Uterus (tissue), 4 donors: ENCODE data around the gene NEDD1. TPM values are rescaled to one million over a fixed set of nuclear protein-coding genes. Genes with fewer than 3 reads are reported as not detected.

Experiments
- DNase-seq, 2 donors: peaks; one replicate each; pipeline ENCODE4 v3.0.0-alpha.2; 2019 to 2020
- H3K27ac ChIP-seq, 2 donors: fragments of 200-600 bp; sonication (generic); 1 replicate in 1 of 2; 2 replicates in 1 of 2; pipeline ENCODE4 v1.5.1; 2016 to 2018
- H3K27me3 ChIP-seq, 2 donors: fragments of 200-600 bp; sonication (generic); one replicate each; pipeline ENCODE4 v1.5.1; 2018 to 2019; ENCODE audit warnings: control low read depth in 1 of 2
- H3K36me3 ChIP-seq, 2 donors: fragments of 200-600 bp; sonication (generic); one replicate each; pipeline ENCODE4 v1.5.1; 2019; ENCODE audit warnings: control low read depth in 1 of 2
- H3K4me1 ChIP-seq, 2 donors: fragments of 200-600 bp; sonication (generic); one replicate each; pipeline ENCODE4 v1.5.1; 2018 to 2019; ENCODE audit warnings: control low read depth in 1 of 2
- H3K4me3 ChIP-seq, 2 donors: fragments of 200-600 bp; sonication (generic); 1 replicate in 1 of 2; 2 replicates in 1 of 2; pipeline ENCODE4 v1.5.1; 2018 to 2019; ENCODE audit warnings: mild to moderate bottlenecking in 1 of 2
- H3K9me3 ChIP-seq, 2 donors: fragments of 200-600 bp; sonication (generic); one replicate each; pipeline ENCODE4 v1.5.1; 2019; ENCODE audit warnings: control low read depth in 1 of 2
- POLR2A ChIP-seq, 2 donors: fragments of 450-650 bp; IDR thresholded peaks; one replicate each; pipeline ENCODE4 v1.6.1; 2016; ENCODE audit warnings: antibody characterized with exemption in 2 of 2, mild to moderate bottlenecking in 1 of 2, moderate library complexity in 1 of 2
- intact Hi-C: fragments of 100-400 bp; cut with DNase I; formaldehyde crosslinking; loops from one replicate; pipeline ENCODE4 v1.15.1; 2023; ENCODE audit warnings: low total_unique reads
- total RNA-seq, 4 donors: library from RNA; depleted of rRNA in 3 of 4; stranded (reverse); fragments of >200 nt in 3 of 4; gene quantifications; one replicate each; pipeline versions ENCODE4 v1.1.0 to v1.2.4, GENCODE V29; 2014 to 2023
- TF ChIP-seq, protein P1 (sequence below), 4 experiments: fragments of 200-600 bp in 2 of 4; fragments of 450-650 bp in 2 of 4; sonication (generic) in 2 of 4; IDR thresholded peaks; one replicate each; pipeline ENCODE4 v1.5.1; 2016 to 2019; ENCODE audit warnings: antibody characterized with exemption in 4 of 4, mild to moderate bottlenecking in 2 of 4, moderate library complexity in 1 of 4
- donor health status: DM: yes; HTN: yes; CAD: no.

NEDD1 gene
- total RNA-seq, 4 donors from 2014 or later, result 13.3 to 54.2 (median 36.3) TPM

DNA sequence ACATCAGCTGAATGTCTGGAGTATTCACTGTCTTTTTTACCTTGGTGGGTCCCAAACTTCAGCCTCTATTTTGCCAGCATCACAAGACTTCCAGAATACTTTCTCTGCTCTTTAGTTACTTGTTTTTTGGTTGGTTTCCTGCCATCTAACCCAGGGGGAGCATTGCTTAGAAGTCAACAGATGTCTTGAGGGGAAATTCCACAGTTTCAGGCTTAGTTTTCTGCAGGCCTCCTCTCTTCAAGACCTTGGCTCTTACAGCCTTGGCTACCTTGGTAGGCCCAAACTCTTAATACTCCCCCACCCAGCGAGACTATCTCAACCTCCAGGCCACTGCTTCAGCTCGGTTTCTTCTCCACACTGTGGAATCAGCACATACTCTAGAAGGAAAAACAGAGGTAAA, 41.7 kb downstream of the NEDD1 start:
- TF ChIP-seq POLR2A (IDR thresholded peaks at IDR 0.05), result no peak
- TF ChIP-seq, protein P1, sequence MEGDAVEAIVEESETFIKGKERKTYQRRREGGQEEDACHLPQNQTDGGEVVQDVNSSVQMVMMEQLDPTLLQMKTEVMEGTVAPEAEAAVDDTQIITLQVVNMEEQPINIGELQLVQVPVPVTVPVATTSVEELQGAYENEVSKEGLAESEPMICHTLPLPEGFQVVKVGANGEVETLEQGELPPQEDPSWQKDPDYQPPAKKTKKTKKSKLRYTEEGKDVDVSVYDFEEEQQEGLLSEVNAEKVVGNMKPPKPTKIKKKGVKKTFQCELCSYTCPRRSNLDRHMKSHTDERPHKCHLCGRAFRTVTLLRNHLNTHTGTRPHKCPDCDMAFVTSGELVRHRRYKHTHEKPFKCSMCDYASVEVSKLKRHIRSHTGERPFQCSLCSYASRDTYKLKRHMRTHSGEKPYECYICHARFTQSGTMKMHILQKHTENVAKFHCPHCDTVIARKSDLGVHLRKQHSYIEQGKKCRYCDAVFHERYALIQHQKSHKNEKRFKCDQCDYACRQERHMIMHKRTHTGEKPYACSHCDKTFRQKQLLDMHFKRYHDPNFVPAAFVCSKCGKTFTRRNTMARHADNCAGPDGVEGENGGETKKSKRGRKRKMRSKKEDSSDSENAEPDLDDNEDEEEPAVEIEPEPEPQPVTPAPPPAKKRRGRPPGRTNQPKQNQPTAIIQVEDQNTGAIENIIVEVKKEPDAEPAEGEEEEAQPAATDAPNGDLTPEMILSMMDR (IDR thresholded peaks at IDR 0.05), result no peak
- H3K36me3 ChIP-seq, result peaks cover 0 to 3% of the 10 kb centered on the region in 2 donors
- H3K27me3 ChIP-seq, result no peaks in the 10 kb centered on the region
- H3K27ac ChIP-seq, result no peak overlapping the region
- no peaks in the 10 kb centered on the region for H3K9me3 ChIP-seq
- intact Hi-C loops, result no loop called here
- DNase-seq, result no peak
- H3K4me1 ChIP-seq, result no peaks in the 10 kb centered on the region
- H3K4me3 ChIP-seq, result no peak overlapping the region

DNA sequence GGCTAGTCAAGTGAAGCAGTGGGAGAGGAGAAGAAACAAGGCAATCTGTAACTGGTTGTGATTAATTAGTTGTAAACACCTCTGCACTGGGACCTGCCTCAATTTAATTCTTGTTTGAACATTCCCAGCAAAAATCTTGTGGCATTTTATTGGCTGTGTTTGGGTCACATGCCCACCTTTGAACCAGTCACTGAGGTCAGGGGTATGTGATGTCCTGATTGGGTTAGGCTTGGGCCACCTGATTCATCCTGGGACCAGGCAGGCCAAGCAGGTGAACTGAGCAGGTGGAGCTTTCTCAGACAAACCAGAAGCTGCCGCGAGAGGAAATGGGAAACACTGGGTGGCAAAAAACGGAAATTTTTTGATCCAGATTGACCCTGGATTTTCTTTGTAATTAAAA, 72.5 kb downstream of the NEDD1 start:
- Histone ChIP-seq H3K4me1 (no peaks in the 10 kb centered on the region), H3K27ac (no peak overlapping the region), H3K27me3 (no peaks in the 10 kb centered on the region), H3K36me3 (no peaks in the 10 kb centered on the region), H3K4me3 (no peak overlapping the region), H3K9me3 (no peaks in the 10 kb centered on the region)
- TF ChIP-seq POLR2A (IDR thresholded peaks at IDR 0.05), result no peak
- TF ChIP-seq, protein P1 (IDR thresholded peaks at IDR 0.05), result no peak
- intact Hi-C loops, result no loop called here
- DNase-seq, result no peak

DNA sequence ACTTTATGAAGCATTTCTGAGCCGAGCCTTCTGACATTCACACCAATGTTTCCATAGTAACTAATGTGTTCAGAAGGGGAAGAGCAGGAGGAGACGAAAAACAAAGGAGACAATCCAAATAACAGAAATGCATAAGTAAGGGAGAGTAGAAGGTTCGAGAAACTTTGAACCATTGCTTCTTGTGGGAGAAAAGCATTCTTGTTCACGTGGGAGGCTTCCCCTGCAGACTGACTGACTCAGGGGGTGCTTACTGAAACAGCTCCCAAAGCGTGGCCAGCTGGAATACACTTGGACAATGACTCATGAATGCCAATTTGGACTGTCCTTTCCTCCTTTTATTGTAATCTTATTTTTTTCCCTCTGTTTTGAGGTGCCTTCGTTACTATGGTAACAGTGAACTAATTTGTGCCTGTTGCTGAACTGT, 73.9 kb downstream of the NEDD1 start:
- Histone ChIP-seq H3K27me3 (no peaks in the 10 kb centered on the region), H3K4me3 (no peak overlapping the region), H3K36me3 (no peaks in the 10 kb centered on the region), H3K4me1 (no peaks in the 10 kb centered on the region), H3K27ac (no peak overlapping the region), H3K9me3 (no peaks in the 10 kb centered on the region)
- intact Hi-C loops, result no loop called here
- TF ChIP-seq, protein P1 (IDR thresholded peaks at IDR 0.05), result no peak
- TF ChIP-seq POLR2A (IDR thresholded peaks at IDR 0.05), result no peak
- no peak for DNase-seq

DNA sequence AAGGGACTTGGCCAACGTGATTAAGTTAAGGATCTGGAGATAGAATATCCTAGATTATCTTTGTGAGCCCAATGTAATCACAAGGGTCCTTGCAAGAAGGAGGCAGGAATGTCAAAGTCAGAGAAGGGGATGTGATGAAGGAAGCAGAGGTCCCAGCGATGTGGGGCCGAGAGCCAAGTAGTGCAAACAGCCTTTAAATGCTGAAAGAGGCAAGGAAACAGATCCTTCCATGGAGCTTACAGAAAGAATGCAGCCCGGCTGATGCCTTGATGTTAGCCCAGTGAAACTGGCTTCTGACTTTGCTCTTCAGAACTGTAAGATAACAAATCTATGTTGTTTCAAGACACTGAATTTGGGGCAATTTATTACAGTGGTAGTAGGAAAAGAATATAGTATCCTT, 74.9 kb downstream of the NEDD1 start:
- H3K4me1 ChIP-seq, result no peaks in the 10 kb centered on the region
- H3K27me3 ChIP-seq, result no peaks in the 10 kb centered on the region
- intact Hi-C loops, result no loop called here
- TF ChIP-seq POLR2A (IDR thresholded peaks at IDR 0.05), result no peak
- TF ChIP-seq, protein P1 (IDR thresholded peaks at IDR 0.05), result no peak
- no peak overlapping the region for H3K27ac ChIP-seq
- no peaks in the 10 kb centered on the region for H3K36me3 ChIP-seq
- DNase-seq, result no peak
- no peaks in the 10 kb centered on the region for H3K9me3 ChIP-seq
- no peak overlapping the region for H3K4me3 ChIP-seq

DNA sequence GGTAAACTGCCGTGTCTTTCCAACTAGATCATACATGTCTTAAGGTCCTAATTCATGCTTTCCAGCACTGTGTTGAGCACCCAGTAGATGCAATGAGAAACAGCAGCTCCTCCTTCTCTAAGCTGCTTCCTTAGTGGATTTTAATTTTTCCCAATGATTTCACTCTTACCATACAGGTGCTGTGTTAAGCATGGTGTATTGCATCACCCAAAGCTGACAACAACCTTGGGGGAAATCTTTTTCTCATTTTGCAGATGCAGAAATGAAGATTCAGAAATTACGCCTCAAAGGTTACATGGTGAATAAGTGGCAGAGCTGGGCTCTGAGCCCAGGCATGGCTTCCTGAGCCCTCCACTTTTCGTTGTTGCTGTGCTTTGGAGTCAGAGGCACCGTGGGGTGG, 75.6 kb downstream of the NEDD1 start:
- intact Hi-C loops, result no loop called here
- no peak for DNase-seq
- no peaks in the 10 kb centered on the region for H3K27me3 ChIP-seq
- TF ChIP-seq POLR2A (IDR thresholded peaks at IDR 0.05), result no peak
- TF ChIP-seq, protein P1 (IDR thresholded peaks at IDR 0.05), result no peak
- H3K4me3 ChIP-seq, result no peak overlapping the region
- H3K9me3 ChIP-seq, result no peaks in the 10 kb centered on the region
- no peak overlapping the region for H3K27ac ChIP-seq
- H3K36me3 ChIP-seq, result no peaks in the 10 kb centered on the region
- no peaks in the 10 kb centered on the region for H3K4me1 ChIP-seq
